H7 (cell line): ENCODE results near the gene SMC4. TPM values are rescaled to one million over a fixed set of nuclear protein-coding genes. Genes with fewer than 3 reads are reported as not detected.
"Not testable (repeated sequence)": the region's sequence is repeated elsewhere in the genome, so short reads cannot be mapped to it uniquely, and the experiment has no call there.

Experiments used
- DNase-seq: peaks from one replicate; pipeline ENCODE4 v3.0.0; 2012
- H3K27me3 ChIP-seq: 2 replicates; pipeline ENCODE4 v1.6.0; 2011; ENCODE audit warnings: mild to moderate bottlenecking, low read length; ENCODE audit not compliant: control insufficient read depth, insufficient read depth
- H3K36me3 ChIP-seq: replicated peaks from 2 replicates; pipeline ENCODE4 v1.5.1; 2011; ENCODE audit warnings: low read length; ENCODE audit not compliant: control insufficient read depth, insufficient read depth
- H3K4me3 ChIP-seq: 2 replicates; pipeline ENCODE4 v1.5.1; 2011; ENCODE audit warnings: low read depth, mild to moderate bottlenecking, control low read depth, low read length, moderate library complexity; ENCODE audit not compliant: insufficient read depth
- total RNA-seq: library from RNA; depleted of rRNA; stranded (reverse); fragments of >200 nt; shearing (Covaris generic); gene quantifications from 2 replicates; pipeline ENCODE4 v1.2.3, GENCODE V29; 2014

The SMC4 gene
- total RNA-seq, 1 experiment from 2014 or later = 71.9 TPM

DNA sequence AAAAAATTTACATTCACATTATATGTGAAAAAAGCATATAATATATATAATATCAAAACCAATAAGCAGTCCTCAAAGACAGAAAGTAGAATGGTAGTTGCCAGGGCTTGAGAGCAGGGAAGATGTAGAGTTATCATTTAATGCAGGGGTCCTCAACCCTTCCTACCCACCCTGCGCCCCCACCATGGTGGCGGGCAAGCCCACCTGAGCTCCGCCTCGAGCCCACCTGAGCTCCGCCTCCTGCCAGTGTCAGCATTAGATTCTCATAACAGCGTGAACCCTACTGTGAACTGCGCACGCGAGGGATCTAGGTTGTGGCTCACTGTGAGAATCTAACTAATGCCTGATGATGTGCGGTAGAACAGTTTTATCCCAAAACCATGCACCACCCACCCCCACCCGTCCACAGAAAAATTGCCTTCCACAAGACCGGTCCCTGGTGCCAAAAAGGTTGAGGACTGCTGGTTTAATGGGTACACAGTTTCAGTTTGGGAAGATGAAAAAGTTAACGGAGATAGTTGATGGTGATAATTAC lies 47.1 kb downstream of the SMC4 start:
- no peak for DNase-seq
- Histone ChIP-seq H3K36me3 (peaks cover 6% of the 10 kb centered on the region), H3K4me3 (no peak overlapping the region)

DNA sequence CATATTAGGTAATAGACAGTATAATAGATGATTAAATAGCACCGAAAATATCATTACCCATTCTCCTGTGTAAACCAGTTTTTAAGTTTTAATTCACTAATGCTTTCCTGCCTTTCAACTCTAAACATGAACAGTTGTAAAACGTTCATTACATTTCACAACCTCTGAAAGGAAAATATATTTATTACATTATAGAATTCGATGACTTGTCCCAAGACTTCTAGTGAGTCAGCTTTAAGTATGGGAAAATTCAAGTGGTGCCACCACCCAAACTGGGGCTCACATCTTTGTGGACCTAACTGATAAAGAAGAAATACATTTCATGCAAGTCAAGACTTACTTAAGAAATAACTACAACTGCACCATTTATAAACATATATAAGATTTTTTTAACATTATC lies 48.1 kb downstream of the SMC4 start:
- peaks cover 6% of the 10 kb centered on the region for H3K36me3 ChIP-seq
- H3K27me3 ChIP-seq = no peaks in the 10 kb centered on the region
- H3K4me3 ChIP-seq = no peak overlapping the region; the same call in 1 of the 2 replicates
- DNase-seq = no peak

More for the DNA sequence above, 47.1 kb downstream of the SMC4 start:
- H3K27me3 ChIP-seq = no peaks in the 10 kb centered on the region

DNA sequence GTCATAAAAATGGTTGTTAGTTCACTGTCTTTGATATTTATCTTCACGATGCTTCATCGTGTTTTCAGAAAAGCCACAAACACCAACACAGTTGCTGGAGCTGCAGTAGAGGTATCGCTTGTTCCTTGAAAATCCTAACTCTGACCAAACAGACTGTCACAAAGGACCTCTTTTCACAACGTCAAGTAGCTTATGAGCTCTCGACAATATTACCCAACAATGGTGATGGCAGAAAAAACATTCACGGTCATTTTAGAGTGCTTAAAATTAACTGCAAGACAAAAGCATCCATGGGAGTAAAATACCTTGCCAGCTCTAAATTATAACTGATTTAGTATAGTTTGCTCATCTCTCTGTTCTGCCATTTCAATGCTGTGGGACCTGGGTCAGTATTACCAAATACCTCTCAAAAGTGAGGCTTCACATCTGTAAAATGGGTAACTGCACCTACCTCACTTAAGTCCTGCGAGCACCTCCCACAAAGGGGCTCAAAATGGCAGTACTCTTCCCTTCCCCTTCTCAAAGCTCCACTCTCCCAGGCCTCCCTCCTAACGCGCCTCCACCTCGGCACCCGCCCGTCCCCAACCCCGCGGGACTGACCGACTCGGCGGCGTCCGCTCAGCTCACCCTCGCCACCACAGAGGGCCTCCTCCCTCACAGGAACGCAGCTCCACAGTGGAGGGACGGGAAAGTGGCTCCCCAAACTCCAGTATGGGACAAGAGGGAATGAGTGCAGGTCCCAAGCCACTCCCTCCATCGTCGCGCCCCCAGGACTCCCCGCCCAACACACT lies 49.6 kb downstream of the SMC4 start:
- peak; percentile 35 for DNase-seq
- H3K27me3 ChIP-seq = no peaks in the 10 kb centered on the region

DNA sequence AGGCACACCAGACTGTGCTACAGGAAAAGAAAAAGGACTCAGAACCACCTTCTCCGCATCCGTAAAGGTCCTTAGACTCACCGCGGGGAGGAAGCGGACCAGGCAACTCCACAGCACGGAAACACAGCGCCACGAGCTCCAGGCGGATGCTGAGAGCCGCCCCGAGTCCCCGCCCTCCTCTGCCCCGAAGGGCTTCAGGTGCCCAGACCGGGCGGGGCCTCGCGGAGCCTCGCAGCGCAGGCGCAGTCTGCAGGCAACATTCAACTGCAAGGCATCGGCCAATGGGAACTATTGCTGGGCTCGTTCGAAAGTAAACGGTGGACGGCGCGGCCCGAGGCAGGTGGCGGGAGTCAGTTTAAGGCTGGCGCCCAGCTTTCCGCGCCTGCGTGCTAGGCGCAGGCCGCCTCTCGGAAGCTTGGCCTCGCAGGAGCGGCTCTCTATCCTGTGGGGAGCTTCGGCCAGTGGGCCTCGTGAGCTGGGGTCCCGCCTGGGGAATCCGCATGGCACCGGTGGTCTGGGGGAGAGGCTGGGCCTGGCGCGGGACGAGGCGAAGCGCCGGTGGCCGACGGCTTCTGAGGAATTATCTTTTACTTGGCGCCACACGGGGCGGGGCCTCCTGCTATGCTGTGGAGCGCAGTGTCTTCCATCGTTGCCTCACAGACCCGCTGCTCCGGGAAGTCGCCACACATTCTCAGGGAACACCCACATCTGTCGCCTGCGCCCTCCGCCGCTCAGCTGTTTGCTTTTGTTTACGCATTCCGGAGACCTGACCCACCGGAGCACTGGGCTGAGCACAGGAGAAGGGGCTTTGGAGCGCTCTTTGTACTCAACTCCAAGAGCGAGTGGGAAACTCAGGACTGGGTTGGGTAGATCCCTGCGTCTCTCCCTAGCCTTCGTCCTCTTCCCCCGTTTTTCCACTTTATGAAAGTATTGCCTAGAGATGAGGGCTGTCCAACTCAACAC lies 50.5 kb downstream of the SMC4 start, which contains the start of gene TRIM59:
Gene TRIM59 (minus strand): TSS at position 151 of the 963 bp plus-strand sequence. CDS start 10,603 bp downstream, outside the sequence.
- Histone ChIP-seq H3K36me3 (peaks cover 2% of the 10 kb centered on the region), H3K4me3 (peak within 1 kb of the TSS; percentile 83), H3K27me3 (no peaks in the 10 kb centered on the region)
- DNase-seq = peak; percentile 98

More for the DNA sequence above, 49.6 kb downstream of the SMC4 start:
- Histone ChIP-seq H3K36me3 (peaks cover 6% of the 10 kb centered on the region), H3K4me3 (peak overlapping the region; percentile 83)

DNA sequence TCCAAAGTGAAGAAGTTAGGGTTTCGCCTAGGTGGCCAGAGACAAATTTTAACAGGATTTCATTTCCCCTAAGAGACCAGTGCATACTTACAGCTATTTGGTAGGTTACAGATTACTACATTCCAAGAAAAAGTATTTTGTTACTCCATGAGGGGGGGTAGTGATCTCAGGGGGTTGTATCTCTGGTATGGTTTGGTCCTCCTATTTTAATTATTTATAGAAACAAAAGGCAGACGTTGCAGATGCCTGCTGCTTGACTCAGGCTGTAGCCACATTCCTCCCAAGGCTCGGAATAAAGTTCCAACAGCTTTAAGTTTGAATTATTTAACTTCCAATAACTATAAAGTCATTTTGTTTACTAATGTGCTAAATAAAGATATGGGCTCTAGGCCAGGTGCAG lies 51.4 kb downstream of the SMC4 start:
- Histone ChIP-seq H3K4me3 (peak overlapping the region; percentile 83), H3K36me3 (peaks cover 2% of the 10 kb centered on the region), H3K27me3 (no peaks in the 10 kb centered on the region)
- peak; percentile 32 for DNase-seq

DNA sequence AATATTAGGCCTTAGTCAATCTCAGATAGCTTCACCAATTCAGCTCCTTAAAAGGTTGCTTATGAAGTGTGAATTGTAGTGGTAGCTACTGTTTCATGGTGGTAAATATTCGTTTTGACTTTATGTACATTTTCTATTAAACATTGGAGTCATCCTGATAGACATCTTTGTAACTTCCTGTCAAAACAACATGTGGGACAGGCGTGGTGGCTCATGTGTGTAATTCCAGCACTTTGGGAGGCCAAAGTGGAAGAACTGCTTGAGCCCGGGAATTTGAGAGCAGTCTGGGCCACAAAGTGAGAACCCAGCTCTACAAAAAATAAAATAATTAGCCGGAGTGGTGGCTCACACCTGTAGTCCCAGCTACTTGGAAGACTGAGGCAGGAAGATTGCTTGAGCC lies 52.2 kb downstream of the SMC4 start:
- no peak for DNase-seq
- Histone ChIP-seq H3K36me3 (peaks cover 1% of the 10 kb centered on the region; the same call in 1 of the 2 replicates), H3K4me3 (no peak overlapping the region), H3K27me3 (no peaks in the 10 kb centered on the region)

DNA sequence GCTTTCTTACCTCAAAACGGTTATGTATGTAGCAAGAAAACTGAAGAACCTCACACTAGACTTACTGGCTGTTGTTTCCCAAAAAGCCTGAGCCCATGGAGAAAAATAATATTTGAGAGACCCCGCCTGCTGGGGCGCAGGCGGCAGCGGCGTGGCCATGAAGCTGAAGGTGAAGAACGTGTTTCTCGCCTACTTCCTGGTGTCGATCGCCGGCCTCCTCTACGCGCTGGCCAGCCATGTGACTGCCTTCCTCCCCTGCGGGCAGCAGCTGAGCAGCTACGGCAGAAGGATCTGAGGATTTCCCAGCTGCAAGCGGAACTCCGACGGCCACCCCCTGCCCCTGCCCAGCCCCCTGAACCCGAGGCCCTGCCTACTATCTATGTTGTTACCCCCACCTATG lies 52.8 kb downstream of the SMC4 start:
- not testable (repeated sequence) for H3K4me3 ChIP-seq, DNase-seq, H3K36me3 ChIP-seq, H3K27me3 ChIP-seq

DNA sequence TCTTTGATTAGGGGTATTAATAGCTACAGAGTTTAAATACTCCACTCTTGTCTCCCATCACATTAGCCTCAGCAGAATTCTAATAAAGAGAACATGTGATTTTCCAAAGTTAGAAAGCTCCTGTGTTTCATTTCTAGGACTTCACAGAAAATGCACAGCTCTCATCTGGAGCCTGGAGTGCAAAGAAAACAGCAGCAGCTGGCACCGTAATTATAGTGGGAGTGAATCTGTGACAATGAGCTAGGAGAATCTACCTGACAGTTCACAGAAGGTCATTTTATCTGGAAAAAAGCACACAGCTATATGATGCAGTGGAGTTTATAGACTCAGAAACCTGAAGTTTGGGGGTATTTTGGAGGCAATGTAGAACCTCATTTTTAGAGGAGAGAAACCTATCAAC lies 55.5 kb downstream of the SMC4 start:
- Histone ChIP-seq H3K4me3 (no peak overlapping the region), H3K27me3 (no peaks in the 10 kb centered on the region; the same call in none of the 2 replicates), H3K36me3 (no peaks in the 10 kb centered on the region)
- DNase-seq = no peak

DNA sequence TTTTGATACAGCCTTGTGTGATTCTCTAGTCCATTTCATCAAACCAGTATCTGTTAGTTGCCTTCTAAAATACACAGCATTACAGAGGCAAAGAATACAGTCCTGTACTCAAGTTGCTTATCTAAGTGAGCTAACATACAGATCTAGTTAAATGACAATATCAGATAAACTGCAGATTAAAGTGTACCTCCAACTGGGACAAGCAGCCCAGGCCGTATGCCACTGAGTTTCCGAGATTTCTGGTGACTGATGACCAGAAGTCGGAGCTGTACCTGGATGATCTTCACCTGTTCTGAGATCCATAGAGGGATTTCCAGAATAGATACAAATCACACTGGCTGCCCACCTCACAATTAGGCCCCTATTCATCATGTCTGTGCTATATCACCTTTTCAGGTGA lies 56.4 kb downstream of the SMC4 start:
- Histone ChIP-seq H3K36me3 (no peaks in the 10 kb centered on the region), H3K27me3 (no peaks in the 10 kb centered on the region; the same call in none of the 2 replicates), H3K4me3 (no peak overlapping the region)
- no peak for DNase-seq

DNA sequence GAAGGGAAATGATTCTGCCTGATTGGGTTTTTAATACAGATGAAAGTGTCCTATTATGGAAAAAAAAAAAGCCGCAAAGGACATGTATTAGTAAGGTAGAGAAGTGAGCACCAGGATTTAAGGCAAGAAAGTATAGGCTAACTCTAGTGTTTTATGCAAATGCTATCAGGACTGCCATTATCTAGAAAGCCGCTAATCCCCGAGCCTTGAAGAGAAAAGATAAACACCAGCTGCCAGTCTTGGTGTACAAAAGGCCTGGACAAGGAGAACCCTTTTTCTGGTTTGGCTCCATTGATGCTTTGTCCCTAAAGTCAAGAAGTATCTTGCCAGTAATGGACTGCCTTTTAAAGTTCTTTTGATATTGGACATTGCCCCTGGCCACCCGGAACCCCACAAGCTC lies 58.7 kb downstream of the SMC4 start:
- H3K4me3 ChIP-seq = no peak overlapping the region
- H3K36me3 ChIP-seq = no peaks in the 10 kb centered on the region
- DNase-seq = no peak
- peaks cover 3% of the 10 kb centered on the region for H3K27me3 ChIP-seq

DNA sequence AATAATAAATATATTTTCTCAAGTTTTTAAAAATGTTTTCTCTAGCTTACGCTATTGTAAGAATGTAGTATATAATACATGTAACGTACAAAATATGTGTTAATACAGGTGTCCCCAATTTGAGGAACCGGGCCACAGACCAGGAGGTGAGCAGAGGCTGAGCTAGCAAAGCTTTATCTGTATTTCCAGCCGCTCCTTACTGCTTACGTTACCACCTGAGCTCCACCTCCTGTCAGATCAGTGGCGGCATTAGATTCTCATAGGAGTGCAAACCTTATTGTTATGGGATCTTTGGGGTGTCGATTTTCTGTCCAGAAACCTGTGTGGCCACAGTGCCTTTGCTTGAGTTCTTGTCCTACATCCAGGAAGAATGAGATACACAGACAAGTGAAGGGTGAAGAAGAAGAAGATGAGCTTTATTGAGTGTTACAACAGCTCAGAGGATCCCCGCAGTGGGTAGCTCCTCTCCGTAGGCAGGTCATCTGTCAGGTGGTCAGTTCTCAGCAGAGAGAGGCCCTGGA lies 60.1 kb downstream of the SMC4 start:
- Histone ChIP-seq H3K36me3 (no peaks in the 10 kb centered on the region), H3K27me3 (peaks cover 3% of the 10 kb centered on the region), H3K4me3 (no peak overlapping the region)
- DNase-seq = no peak

DNA sequence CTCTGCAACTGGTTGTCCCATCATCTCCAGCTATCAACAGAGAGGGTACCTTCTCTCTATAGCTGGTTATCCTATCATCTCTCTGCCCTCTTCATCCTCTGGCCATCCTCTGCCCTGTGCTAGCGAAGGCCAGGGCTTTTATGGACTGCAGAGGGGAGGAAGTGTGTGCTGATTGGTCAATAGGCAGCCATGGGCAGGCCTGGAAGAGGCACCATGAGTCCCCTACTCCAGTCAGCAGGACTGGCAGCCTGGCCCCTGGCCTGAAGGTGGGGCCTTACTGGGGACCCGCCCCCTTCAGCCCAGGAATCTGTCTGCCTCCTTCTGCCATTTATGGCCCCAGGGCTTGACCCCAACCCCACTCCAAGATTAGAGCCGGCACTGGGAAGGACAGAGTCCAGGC lies 60.6 kb downstream of the SMC4 start:
- no peaks in the 10 kb centered on the region for H3K36me3 ChIP-seq
- H3K4me3 ChIP-seq = no peak overlapping the region
- DNase-seq = no peak
- peaks cover 3% of the 10 kb centered on the region for H3K27me3 ChIP-seq

DNA sequence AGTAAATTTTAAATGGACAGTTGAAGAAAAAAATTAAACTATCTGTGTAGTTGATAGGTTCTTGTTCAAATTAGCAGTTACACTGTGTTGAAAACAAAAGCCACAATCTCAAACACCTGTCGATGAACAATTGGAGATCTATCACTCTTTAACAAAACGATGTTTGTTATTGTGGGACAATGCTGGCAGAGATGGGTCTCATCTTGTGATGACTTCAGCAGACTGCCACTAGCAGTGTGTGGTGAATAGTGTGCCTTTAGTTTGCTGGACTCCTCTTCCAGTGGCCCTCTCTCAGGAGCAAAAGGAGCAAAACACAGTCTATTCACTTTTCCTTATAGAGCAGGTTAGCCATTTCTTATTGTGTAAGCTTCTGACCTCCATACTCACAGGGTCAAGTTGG lies 64.9 kb downstream of the SMC4 start:
- H3K4me3 ChIP-seq = no peak overlapping the region
- no peak for DNase-seq
- H3K36me3 ChIP-seq = no peaks in the 10 kb centered on the region
- H3K27me3 ChIP-seq = peaks cover 3% of the 10 kb centered on the region; the same call in 1 of the 2 replicates

DNA sequence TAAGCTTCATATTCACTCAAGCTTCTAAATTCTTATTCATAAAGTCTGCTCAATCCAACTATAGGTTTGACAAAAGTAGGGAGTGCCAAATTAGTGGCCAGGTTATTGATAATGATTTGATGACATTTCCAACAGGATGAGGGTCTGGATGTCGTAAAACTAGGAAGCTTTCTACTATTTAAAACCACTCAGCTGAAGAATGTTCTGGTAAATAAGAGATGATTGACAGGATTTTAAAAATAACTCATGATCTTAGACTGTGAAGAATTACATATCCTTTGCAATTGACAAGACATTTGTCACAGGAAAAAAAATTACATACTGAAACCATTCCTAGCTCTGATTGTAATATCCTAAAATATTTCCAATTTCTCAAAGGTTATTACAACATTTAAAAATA lies 65.5 kb downstream of the SMC4 start:
- DNase-seq = no peak
- Histone ChIP-seq H3K27me3 (peaks cover 3% of the 10 kb centered on the region; the same call in 1 of the 2 replicates), H3K36me3 (no peaks in the 10 kb centered on the region), H3K4me3 (no peak overlapping the region)
